Suprapubic skin (tissue), 4 donors: ENCODE results near the gene CFD.

Source experiments
- CTCF ChIP-seq, 2 donors: fragments of 200-600 bp in 1 of 2; fragments of 450-650 bp in 1 of 2; sonication (generic) in 1 of 2; IDR thresholded peaks; one replicate each; pipeline ENCODE4 v1.5.1; 2016 to 2019; ENCODE audit warnings: antibody characterized with exemption in 2 of 2, mild to moderate bottlenecking in 1 of 2, moderate library complexity in 1 of 2
- EP300 ChIP-seq: sonication (generic); formaldehyde crosslinking; IDR thresholded peaks from one replicate; pipeline ENCODE4 v1.6.1; 2017; ENCODE audit warnings: antibody characterized with exemption
- POLR2A ChIP-seq, 2 donors: fragments of 450-650 bp; IDR thresholded peaks; one replicate each; pipeline ENCODE4 v1.6.1; 2017; ENCODE audit warnings: antibody characterized with exemption in 2 of 2, mild to moderate bottlenecking in 2 of 2, moderate library complexity in 2 of 2
- POLR2AphosphoS5 ChIP-seq, 3 donors: sonication (generic); formaldehyde crosslinking; IDR thresholded peaks; one replicate each; pipeline ENCODE4 v1.6.1; 2017; ENCODE audit warnings: antibody characterized with exemption in 3 of 3

DNA sequence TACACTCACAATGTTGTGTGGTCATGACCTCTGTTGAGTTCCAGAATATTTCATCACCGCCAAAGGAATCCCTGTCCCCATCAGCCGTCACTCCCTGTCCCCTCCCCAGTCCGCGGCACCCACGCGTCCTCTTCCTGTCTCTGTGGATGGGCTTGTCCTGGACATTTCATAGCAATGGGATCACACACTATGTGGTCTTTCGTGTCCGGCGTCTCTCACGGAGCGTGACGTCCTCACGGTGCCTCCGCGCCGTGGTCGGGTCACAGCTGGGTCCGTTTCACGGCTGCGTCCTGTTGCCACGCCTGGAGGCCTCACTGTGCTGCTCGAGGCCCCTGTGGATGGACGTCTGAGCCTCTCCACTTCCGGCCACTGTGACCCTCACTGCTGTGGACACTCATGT, 25.2 kb upstream of the CFD start:
- TF ChIP-seq POLR2A (IDR thresholded peaks at IDR 0.05) (no peak), CTCF (IDR thresholded peaks at IDR 0.05) (no peak), POLR2AphosphoS5 (IDR thresholded peaks at IDR 0.05) (no peak), EP300 (no peak)
